SK-N-MC (cell line): ENCODE data around the gene SYVN1.

Experiments used
- EZH2 ChIP-seq: fragments of 200-600 bp; sonication (generic); IDR thresholded peaks from one replicate; pipeline ENCODE4 v1.6.1; 2017; ENCODE audit warnings: antibody characterized with exemption
- FOXP2 ChIP-seq: optimal IDR thresholded peaks from 2 replicates; pipeline ENCODE3; 2011; ENCODE audit warnings: mild to moderate bottlenecking, moderate library complexity; ENCODE audit not compliant: insufficient read depth; ENCODE audit errors: extremely low read length, control extremely low read depth
- POLR2AphosphoS5 ChIP-seq: IDR thresholded peaks from 2 replicates; pipeline ENCODE4 v1.6.1; 2012; ENCODE audit warnings: mild to moderate bottlenecking, low read depth, low read length, borderline replicate concordance

GRCh38 chr11:65141896-65142494 lies 7.7 kb upstream of the SYVN1 start:
- TF ChIP-seq EZH2 = no peak
- no peak for TF ChIP-seq POLR2AphosphoS5
- TF ChIP-seq FOXP2 = no peak
